IMR-90 (cell line): Measurements from ENCODE around the gene GOLGA1. TPM values are rescaled to one million over a fixed set of nuclear protein-coding genes. Genes with fewer than 3 reads are reported as not detected.

Source experiments
- ATAC-seq: fragments of 200-7000 bp; cut with Tn5 transposase; 2 replicates; pipeline ENCODE4 v1.9.1; 2020; ENCODE audit warnings: low read depth, mild to moderate bottlenecking, moderate library complexity
- BruUV-seq: library from RNA; stranded (reverse); fragments of 400-500 nt; replicated peaks from 2 replicates; lab custom pipeline; 2021; lab: Mats Ljungman, UMichigan
- CTCF ChIA-PET: fragments of 300-600 bp; formaldehyde crosslinking; extraction: SDS; loops from one replicate; lab custom pipeline; 2021; ENCODE audit warnings: antibody characterized with exemption; lab: Yijun Ruan, JAX
- POLR2A ChIA-PET: fragments of 300-600 bp; sonication (Branson Sonifier 250); formaldehyde crosslinking; loops from one replicate; lab custom pipeline; 2022; ENCODE audit warnings: antibody characterized with exemption; ENCODE audit not compliant: unreplicated experiment; lab: Charles Lee
- DNase-seq: peaks from one replicate; pipeline ENCODE4 v3.0.0; 2013
- H2AFZ ChIP-seq: replicated peaks from 2 replicates; pipeline ENCODE3; 2013; ENCODE audit warnings: low read length, mild to moderate bottlenecking; ENCODE audit not compliant: poor library complexity
- H2AK5ac ChIP-seq: 2 replicates; pipeline ENCODE4 v1.6.1; 2013; ENCODE audit warnings: low read depth, low read length, inconsistent platforms
- H2AK9ac ChIP-seq: replicated peaks from 2 replicates; pipeline ENCODE3; 2013; ENCODE audit warnings: mild to moderate bottlenecking, low read depth, low read length, moderate library complexity; ENCODE audit not compliant: poor library complexity
- H2BK120ac ChIP-seq: 2 replicates; pipeline ENCODE4 v1.6.1; 2013; ENCODE audit warnings: low read depth, low read length, inconsistent platforms
- H2BK15ac ChIP-seq: 3 replicates; pipeline ENCODE4 v1.6.1; 2013; ENCODE audit warnings: low read depth, low read length, inconsistent platforms
- H2BK20ac ChIP-seq: 2 replicates; pipeline ENCODE4 v1.6.1; 2013; ENCODE audit warnings: low read depth, mild to moderate bottlenecking, inconsistent platforms, low read length, moderate library complexity
- H2BK5ac ChIP-seq: 2 replicates; pipeline ENCODE4 v1.6.1; 2013; ENCODE audit warnings: mild to moderate bottlenecking, low read depth, low read length, inconsistent platforms; ENCODE audit not compliant: poor library complexity, severe bottlenecking
- H3K14ac ChIP-seq: replicated peaks from 2 replicates; pipeline ENCODE4 v1.6.1; 2013; ENCODE audit warnings: low read depth, low read length, inconsistent platforms
- H3K18ac ChIP-seq: 2 replicates; pipeline ENCODE4 v1.6.1; 2013; ENCODE audit warnings: low read depth, low read length, control low read depth
- H3K23ac ChIP-seq: 2 replicates; pipeline ENCODE4 v1.6.1; 2013; ENCODE audit warnings: low read depth, low read length, inconsistent platforms
- H3K27ac ChIP-seq: 2 replicates; pipeline ENCODE4 v1.5.1; 2013; ENCODE audit warnings: mild to moderate bottlenecking, control low read depth, low read length; ENCODE audit not compliant: insufficient read depth
- H3K27me3 ChIP-seq: 2 replicates; pipeline ENCODE4 v1.6.1; 2013; ENCODE audit warnings: low read length; ENCODE audit not compliant: control insufficient read depth, insufficient read depth
- H3K36me3 ChIP-seq: 2 replicates; pipeline ENCODE4 v1.6.1; 2013; ENCODE audit warnings: low read length, mixed read lengths; ENCODE audit not compliant: control insufficient read depth, insufficient read depth
- H3K4ac ChIP-seq: 2 replicates; pipeline ENCODE4 v1.6.1; 2013; ENCODE audit warnings: low read depth, low read length, inconsistent platforms
- H3K4me1 ChIP-seq: 2 replicates; pipeline ENCODE4 v1.6.1; 2013; ENCODE audit warnings: low read length, mixed read lengths; ENCODE audit not compliant: control insufficient read depth, insufficient read depth
- H3K4me2 ChIP-seq: 2 replicates; pipeline ENCODE4 v1.6.1; 2013; ENCODE audit warnings: low read depth, mild to moderate bottlenecking, control low read depth, low read length, moderate library complexity
- H3K4me3 ChIP-seq: 2 replicates; pipeline ENCODE4 v1.5.1; 2013; ENCODE audit warnings: low read depth, mild to moderate bottlenecking, control low read depth, low read length, moderate library complexity; ENCODE audit not compliant: insufficient read depth
- H3K56ac ChIP-seq: 2 replicates; pipeline ENCODE4 v1.6.1; 2013; ENCODE audit warnings: low read length, inconsistent platforms; ENCODE audit not compliant: insufficient read depth; ENCODE audit errors: extremely low read depth
- H3K79me1 ChIP-seq, 2 experiments: 2 replicates each; pipeline ENCODE4 v1.6.1; 2013; ENCODE audit warnings: low read length in 2 of 2, inconsistent platforms in 1 of 2, low read depth in 1 of 2
- H3K9ac ChIP-seq: 2 replicates; pipeline ENCODE4 v1.6.1; 2013; ENCODE audit warnings: low read depth, low read length, control low read depth
- H3K9me1 ChIP-seq: 2 replicates; pipeline ENCODE4 v1.6.1; 2013; ENCODE audit warnings: low read length, inconsistent platforms; ENCODE audit not compliant: insufficient read depth
- H3K9me3 ChIP-seq: 2 replicates; pipeline ENCODE4 v1.6.1; 2013; ENCODE audit warnings: low read length; ENCODE audit not compliant: control insufficient read depth, insufficient read depth
- H4K20me1 ChIP-seq: 2 replicates; pipeline ENCODE4 v1.6.1; 2013; ENCODE audit warnings: low read length, inconsistent platforms; ENCODE audit not compliant: insufficient read depth
- H4K5ac ChIP-seq: 2 replicates; pipeline ENCODE4 v1.6.1; 2013; ENCODE audit warnings: mild to moderate bottlenecking, low read depth, low read length, control low read depth
- H4K8ac ChIP-seq, 2 experiments: 2 replicates each; pipeline ENCODE4 v1.6.1; 2013; ENCODE audit warnings: low read depth in 2 of 2, low read length in 2 of 2, control low read depth in 1 of 2, inconsistent platforms in 1 of 2
- H4K91ac ChIP-seq: 2 replicates; pipeline ENCODE4 v1.6.1; 2013; ENCODE audit warnings: low read depth, low read length, inconsistent platforms; ENCODE audit not compliant: insufficient read depth
- CEBPB ChIP-seq: IDR thresholded peaks from 2 replicates; pipeline ENCODE4 v1.6.1; 2012; ENCODE audit warnings: low read depth, low read length, improper control_type of control experiment
- NFE2L2 ChIP-seq: fragments of 150-350 bp; IDR thresholded peaks from 2 replicates; pipeline ENCODE4 v1.6.1; 2016; ENCODE audit warnings: low read depth, mild to moderate bottlenecking, low read length
- POLR2A ChIP-seq: IDR thresholded peaks from 2 replicates; pipeline ENCODE4 v1.6.1; 2012; ENCODE audit warnings: mild to moderate bottlenecking, low read depth, low read length
- SMC3 ChIP-seq: fragments of 150-350 bp; IDR thresholded peaks from 2 replicates; pipeline ENCODE4 v1.6.1; 2016; ENCODE audit warnings: low read depth, mild to moderate bottlenecking, antibody characterized with exemption, low read length, moderate library complexity
- WGBS, 2 experiments: methylation state at CpG; one replicate each; pipeline versions ENCODE4 v1.1.5 to v1.1.7; 2013; ENCODE audit warnings: missing lambda C conversion rate in 2 of 2; ENCODE audit not compliant: insufficient read length in 1 of 2; ENCODE audit errors: extremely low coverage in 2 of 2; 5-methylcytosine and 5-hydroxymethylcytosine counted together
- dilution Hi-C: fragments of 300-500 bp; cut with HindIII; formaldehyde crosslinking; loops from one replicate; pipeline ENCODE4 v1.14.3; 2018; ENCODE audit warnings: low sequenced_read_pairs; ENCODE audit not compliant: unreplicated experiment
- in situ Hi-C: fragments of 300-500 bp; cut with MboI; formaldehyde crosslinking; loops from 3 replicates; pipeline ENCODE4 v1.14.3; 2019; ENCODE audit warnings: low sequenced_read_pairs, inconsistent platforms, mixed read lengths
- intact Hi-C: fragments of 100-400 bp; cut with micrococcal nuclease; formaldehyde crosslinking; loops from 2 replicates; pipeline ENCODE4 v1.10.0; 2022
- polyA plus RNA-seq, 3 experiments: library from polyadenylated mRNA; depleted of rRNA; stranded (reverse); fragments of >200 nt; gene quantifications; 2 replicates each; pipeline ENCODE4 v1.2.3, GENCODE V29; 2012; ENCODE audit warnings: low replicate concordance in 1 of 3
- total RNA-seq: library from RNA; depleted of rRNA; stranded (reverse); fragments of >200 nt; gene quantifications from 2 replicates; pipeline ENCODE4 v1.2.3, GENCODE V29; 2012
- TF ChIP-seq, protein P1 (sequence below): fragments of 150-350 bp; IDR thresholded peaks from 2 replicates; pipeline ENCODE4 v1.6.1; 2017; ENCODE audit warnings: mild to moderate bottlenecking, antibody characterized with exemption, low read length, low read depth

Gene GOLGA1
- total and polyA plus RNA-seq, 2 of the 4 experiments (the other 2 are of a cell fraction) = 10.6 to 12.7 TPM

DNA sequence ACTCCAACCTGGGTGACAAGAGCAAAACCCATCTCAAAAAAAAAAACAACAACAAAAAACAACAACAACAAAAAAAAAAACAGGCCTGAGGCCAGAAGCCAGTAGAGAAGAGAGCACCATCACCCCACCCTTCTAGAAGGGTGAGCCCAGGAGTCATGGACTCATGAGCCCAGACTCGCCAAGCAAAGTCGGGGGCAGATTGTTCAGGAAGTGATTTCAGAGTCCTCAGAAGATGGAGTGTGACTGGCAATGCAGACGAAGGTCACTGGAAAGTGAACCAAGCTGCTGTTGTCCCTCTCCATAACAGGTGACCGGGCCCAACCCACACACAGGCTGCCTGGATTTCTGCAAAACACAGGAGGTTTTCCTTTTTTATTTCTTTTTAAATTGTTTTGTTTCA, 96.6 kb downstream of the GOLGA1 start:
- no TSS peak for BruUV-seq
- ChIA-PET CTCF (no interaction called here), POLR2A (no interaction called here)
- Histone ChIP-seq H3K9me1 (no peaks in the 10 kb centered on the region), H4K20me1 (no peaks in the 10 kb centered on the region), H3K27ac (no peak overlapping the region), H2AFZ (no peak overlapping the region), H3K9me3 (no peaks in the 10 kb centered on the region), H3K23ac (no peak overlapping the region), H3K36me3 (no peaks in the 10 kb centered on the region), H2AK9ac (no peak overlapping the region), H2AK5ac (no peak overlapping the region), H3K4me2 (no peak overlapping the region), H2BK15ac (no peak overlapping the region), H3K18ac (no peak overlapping the region), H3K27me3 (no peaks in the 10 kb centered on the region), H2BK5ac (no peak overlapping the region), H2BK120ac (no peak overlapping the region), H3K14ac (no peak overlapping the region), H3K4me1 (no peaks in the 10 kb centered on the region), H3K4me3 (no peak overlapping the region), H3K56ac (no peak overlapping the region), H4K5ac (no peak overlapping the region), H3K4ac (no peak overlapping the region), H3K9ac (no peak overlapping the region), H4K91ac (no peak overlapping the region), H4K8ac (no peak overlapping the region), H2BK20ac (no peak overlapping the region), H3K79me1 (no peaks in the 10 kb centered on the region)
- dilution Hi-C loops (no loop called here), intact Hi-C loops (no loop called here), in situ Hi-C loops (no loop called here)
- WGBS, 2 experiments = no CpG with 5 or more reads among the region's 4 CpGs
- DNase-seq = no peak
- TF ChIP-seq, protein P1, sequence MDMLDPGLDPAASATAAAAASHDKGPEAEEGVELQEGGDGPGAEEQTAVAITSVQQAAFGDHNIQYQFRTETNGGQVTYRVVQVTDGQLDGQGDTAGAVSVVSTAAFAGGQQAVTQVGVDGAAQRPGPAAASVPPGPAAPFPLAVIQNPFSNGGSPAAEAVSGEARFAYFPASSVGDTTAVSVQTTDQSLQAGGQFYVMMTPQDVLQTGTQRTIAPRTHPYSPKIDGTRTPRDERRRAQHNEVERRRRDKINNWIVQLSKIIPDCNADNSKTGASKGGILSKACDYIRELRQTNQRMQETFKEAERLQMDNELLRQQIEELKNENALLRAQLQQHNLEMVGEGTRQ = no peak
- TF ChIP-seq CEBPB (no peak), POLR2A (no peak), NFE2L2 (no peak), SMC3 (no peak)
- no peak for ATAC-seq
